HEK293 (cell line): ENCODE results near the gene CACNA2D4.

Source experiments
- CTCF ChIA-PET: fragments of 350-600 bp; formaldehyde crosslinking; extraction: SDS; loops from one replicate; lab custom pipeline; 2021; ENCODE audit warnings: antibody characterized with exemption; lab: Yijun Ruan, JAX
- POLR2A ChIA-PET: fragments of 300-600 bp; formaldehyde crosslinking; extraction: SDS; loops from one replicate; lab custom pipeline; 2020; ENCODE audit warnings: antibody characterized with exemption, inconsistent platforms; lab: Yijun Ruan, JAX
- H3K27ac ChIP-seq: fragments of 200-500 bp; sonication (Bioruptor generic); 2 replicates; pipeline ENCODE4 v1.5.1; 2014; ENCODE audit warnings: low read depth, low read length, control low read depth, inconsistent platforms; ENCODE audit errors: extremely low read depth
- H3K36me3 ChIP-seq, 2 experiments: fragments of 200-500 bp in 1 of 2; sonication (Bioruptor generic) in 1 of 2; 1 replicate in 1 of 2; 2 replicates in 1 of 2; pipeline ENCODE4 v1.5.1; 2014 to 2017; ENCODE audit warnings: inconsistent platforms in 2 of 2, low read length in 2 of 2; ENCODE audit not compliant: control insufficient read depth in 2 of 2, insufficient read depth in 1 of 2
- H3K4me1 ChIP-seq: fragments of 200-500 bp; sonication (Bioruptor generic); 2 replicates; pipeline ENCODE4 v1.5.1; 2014; ENCODE audit warnings: mild to moderate bottlenecking, low read length, inconsistent platforms; ENCODE audit not compliant: control insufficient read depth, insufficient read depth
- H3K4me3 ChIP-seq: 2 replicates; pipeline ENCODE4 v1.5.1; 2011; ENCODE audit warnings: low read depth, mild to moderate bottlenecking, control low read depth, low read length, moderate library complexity
- H3K9me3 ChIP-seq: fragments of 200-500 bp; sonication (Bioruptor generic); 2 replicates; pipeline ENCODE4 v1.5.1; 2014; ENCODE audit warnings: low read depth, low read length, inconsistent platforms; ENCODE audit not compliant: control insufficient read depth, insufficient read depth
- BCL6B ChIP-seq: fragments of 450-650 bp; formaldehyde crosslinking; IDR thresholded peaks from 2 replicates; pipeline ENCODE4 v1.5.1; 2017; ENCODE audit warnings: missing biosample characterization, missing genetic modification characterization
- EGR2 ChIP-seq: fragments of 450-650 bp; formaldehyde crosslinking; IDR thresholded peaks from 2 replicates; pipeline ENCODE4 v1.5.1; 2016; ENCODE audit warnings: low read depth, missing biosample characterization, missing genetic modification characterization
- MEIS1 ChIP-seq: sonication (generic); formaldehyde crosslinking; IDR thresholded peaks from 2 replicates; pipeline ENCODE4 v1.8.1; 2022; ENCODE audit warnings: missing genetic modification reagents, mild to moderate bottlenecking, borderline replicate concordance
- SP2 ChIP-seq: fragments of 450-650 bp; formaldehyde crosslinking; IDR thresholded peaks from 2 replicates; pipeline ENCODE4 v1.5.1; 2016; ENCODE audit warnings: missing biosample characterization, missing genetic modification characterization
- TSHZ1 ChIP-seq: fragments of 450-650 bp; formaldehyde crosslinking; IDR thresholded peaks from 2 replicates; pipeline ENCODE4 v1.5.1; 2016; ENCODE audit warnings: missing biosample characterization, missing genetic modification characterization, borderline replicate concordance
- ZIC2 ChIP-seq: fragments of 450-650 bp; formaldehyde crosslinking; IDR thresholded peaks from 2 replicates; pipeline ENCODE4 v1.5.1; 2016; ENCODE audit warnings: missing biosample characterization, missing genetic modification characterization
- ZNF132 ChIP-seq: fragments of 450-650 bp; formaldehyde crosslinking; IDR thresholded peaks from 2 replicates; pipeline ENCODE4 v1.5.1; 2017; ENCODE audit warnings: missing biosample characterization, missing genetic modification characterization, borderline replicate concordance
- ZNF133 ChIP-seq: fragments of 450-650 bp; formaldehyde crosslinking; IDR thresholded peaks from 2 replicates; pipeline ENCODE4 v1.5.1; 2016; ENCODE audit warnings: missing biosample characterization, missing genetic modification characterization
- ZNF155 ChIP-seq: fragments of 450-650 bp; formaldehyde crosslinking; IDR thresholded peaks from 2 replicates; pipeline ENCODE4 v1.5.1; 2016; ENCODE audit warnings: missing biosample characterization, missing genetic modification characterization
- ZNF394 ChIP-seq: fragments of 450-650 bp; formaldehyde crosslinking; IDR thresholded peaks from 2 replicates; pipeline ENCODE4 v1.5.1; 2016; ENCODE audit warnings: missing biosample characterization, missing genetic modification characterization, mild to moderate bottlenecking, moderate library complexity, borderline replicate concordance
- ZNF423 ChIP-seq: fragments of 450-650 bp; formaldehyde crosslinking; IDR thresholded peaks from 2 replicates; pipeline ENCODE4 v1.5.1; 2016; ENCODE audit warnings: missing biosample characterization, missing genetic modification characterization
- ZNF571 ChIP-seq: fragments of 450-650 bp; formaldehyde crosslinking; IDR thresholded peaks from 2 replicates; pipeline ENCODE4 v1.5.0; 2017; ENCODE audit warnings: missing biosample characterization, missing genetic modification characterization
- ZNF600 ChIP-seq: fragments of 450-650 bp; formaldehyde crosslinking; IDR thresholded peaks from 2 replicates; pipeline ENCODE4 v1.5.1; 2016; ENCODE audit warnings: missing biosample characterization, missing genetic modification characterization
- ZNF792 ChIP-seq: fragments of 450-650 bp; formaldehyde crosslinking; IDR thresholded peaks from 2 replicates; pipeline ENCODE4 v1.5.1; 2016; ENCODE audit warnings: missing biosample characterization, missing genetic modification characterization
- TF ChIP-seq, protein P1 (sequence below): fragments of 450-650 bp; formaldehyde crosslinking; IDR thresholded peaks from 2 replicates; pipeline ENCODE4 v1.5.1; 2016; ENCODE audit warnings: missing biosample characterization, missing genetic modification characterization

CACNA2D4 gene

GRCh38 chr12:1933342-1934051 lies 15.0 kb upstream of the CACNA2D4 start (continued):
- TF ChIP-seq TSHZ1 (tag by site-specific recombination) (no peak), ZNF132 (no peak), ZNF571 (tag by site-specific recombination) (no peak), ZNF155 (tag by site-specific recombination) (no peak), SP2 (tag by site-specific recombination) (no peak), ZNF792 (no peak), MEIS1 (CRISPR knock-in tag) (no peak), ZNF423 (tag by site-specific recombination) (no peak), BCL6B (no peak), ZNF600 (tag by site-specific recombination) (0 out of 2 replicates have a peak, but pooled peaks have one; percentile 32), ZNF394 (tag by site-specific recombination) (peak; percentile 75; the same call in 1 of the 2 replicates), EGR2 (tag by site-specific recombination) (peak; percentile 37; the same call in 1 of the 2 replicates), ZNF133 (tag by site-specific recombination) (no peak)
- TF ChIP-seq, protein P1, sequence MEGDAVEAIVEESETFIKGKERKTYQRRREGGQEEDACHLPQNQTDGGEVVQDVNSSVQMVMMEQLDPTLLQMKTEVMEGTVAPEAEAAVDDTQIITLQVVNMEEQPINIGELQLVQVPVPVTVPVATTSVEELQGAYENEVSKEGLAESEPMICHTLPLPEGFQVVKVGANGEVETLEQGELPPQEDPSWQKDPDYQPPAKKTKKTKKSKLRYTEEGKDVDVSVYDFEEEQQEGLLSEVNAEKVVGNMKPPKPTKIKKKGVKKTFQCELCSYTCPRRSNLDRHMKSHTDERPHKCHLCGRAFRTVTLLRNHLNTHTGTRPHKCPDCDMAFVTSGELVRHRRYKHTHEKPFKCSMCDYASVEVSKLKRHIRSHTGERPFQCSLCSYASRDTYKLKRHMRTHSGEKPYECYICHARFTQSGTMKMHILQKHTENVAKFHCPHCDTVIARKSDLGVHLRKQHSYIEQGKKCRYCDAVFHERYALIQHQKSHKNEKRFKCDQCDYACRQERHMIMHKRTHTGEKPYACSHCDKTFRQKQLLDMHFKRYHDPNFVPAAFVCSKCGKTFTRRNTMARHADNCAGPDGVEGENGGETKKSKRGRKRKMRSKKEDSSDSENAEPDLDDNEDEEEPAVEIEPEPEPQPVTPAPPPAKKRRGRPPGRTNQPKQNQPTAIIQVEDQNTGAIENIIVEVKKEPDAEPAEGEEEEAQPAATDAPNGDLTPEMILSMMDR (tag by site-specific recombination), result 0 out of 2 replicates have a peak, but pooled peaks have one; percentile 8
- TF ChIP-seq, all 188 proteins: peak for 10

- no peak overlapping the region for H3K4me3 ChIP-seq
- ChIA-PET CTCF (interaction anchor here (0.7 kb wide), 1 partner anchor 17 kb away, joined by 4 read pairs; no protein-coding TSS in a partner anchor), POLR2A (no interaction called here)
- H3K4me1 ChIP-seq, result no peaks in the 10 kb centered on the region
- no peaks in the 10 kb centered on the region for H3K9me3 ChIP-seq
- no peak overlapping the region for H3K27ac ChIP-seq
- no peak for TF ChIP-seq TSHZ1 (tag by site-specific recombination)
- peak; percentile 53 for TF ChIP-seq ZIC2
- TF ChIP-seq ZNF600 (tag by site-specific recombination), result peak; percentile 90
- TF ChIP-seq, all 188 proteins: peak for 2
- H3K36me3 ChIP-seq, result peaks cover 0 to 3% of the 10 kb centered on the region in 2 experiments; a peak in 1 of 3 replicates
Observed at GRCh38 chr12:1932264-1932777, 13.9 kb upstream of the CACNA2D4 start.
